WTC11 (cell line): ENCODE results near the gene MCCC2.
"Not testable (repeated sequence)": the region's sequence is repeated elsewhere in the genome, so short reads cannot be mapped to it uniquely, and the experiment has no call there.

Experiments used
- ATF3 ChIP-seq: sonication (generic); formaldehyde crosslinking; conservative IDR thresholded peaks from 2 replicates; pipeline ENCODE4 v1.8.1; 2022; ENCODE audit warnings: mild to moderate bottlenecking, missing genetic modification reagents
- CTCF ChIP-seq: fragments of 200-600 bp; IDR thresholded peaks from 2 replicates; pipeline ENCODE4 v1.8.0; 2022; ENCODE audit warnings: antibody characterized with exemption
- ETV6 ChIP-seq: sonication (generic); formaldehyde crosslinking; IDR thresholded peaks from 2 replicates; pipeline ENCODE4 v1.8.1; 2022; ENCODE audit warnings: mild to moderate bottlenecking, missing genetic modification reagents
- JUN ChIP-seq: sonication (generic); formaldehyde crosslinking; IDR thresholded peaks from 2 replicates; pipeline ENCODE4 v1.8.0; 2023; ENCODE audit warnings: mild to moderate bottlenecking, missing genetic modification reagents
- MLX ChIP-seq: sonication (generic); formaldehyde crosslinking; IDR thresholded peaks from 2 replicates; pipeline ENCODE4 v1.8.1; 2023; ENCODE audit warnings: mild to moderate bottlenecking, missing genetic modification reagents, moderate library complexity
- NFATC4 ChIP-seq: fragments of 250-450 bp; sonication (Bioruptor Pico); IDR thresholded peaks from 2 replicates; pipeline ENCODE4 v1.9.0; 2021; ENCODE audit warnings: mild to moderate bottlenecking
- NFE2L1 ChIP-seq: sonication (generic); formaldehyde crosslinking; IDR thresholded peaks from 2 replicates; pipeline ENCODE4 v1.8.1; 2023; ENCODE audit warnings: missing genetic modification reagents
- PREB ChIP-seq: sonication (generic); formaldehyde crosslinking; IDR thresholded peaks from 2 replicates; pipeline ENCODE4 v1.8.1; 2022; ENCODE audit warnings: mild to moderate bottlenecking, missing genetic modification reagents, moderate library complexity, borderline replicate concordance
- TEAD4 ChIP-seq: sonication (generic); formaldehyde crosslinking; IDR thresholded peaks from 2 replicates; pipeline ENCODE4 v1.8.0; 2022; ENCODE audit warnings: mild to moderate bottlenecking, missing genetic modification reagents
- ZNF425 ChIP-seq: fragments of 250-450 bp; sonication (Bioruptor Pico); conservative IDR thresholded peaks from 2 replicates; pipeline ENCODE4 v1.9.0; 2021; ENCODE audit warnings: mild to moderate bottlenecking

GRCh38 chr5:71577839-71578238 lies 9.3 kb upstream of the MCCC2 start:
- not testable (repeated sequence) for TF ChIP-seq CTCF; ZNF425 (CRISPR knock-in tag); ATF3 (CRISPR knock-in tag); PREB (CRISPR knock-in tag); TEAD4 (CRISPR knock-in tag); MLX; JUN; NFATC4 (CRISPR knock-in tag); NFE2L1 (CRISPR knock-in tag); ETV6 (CRISPR knock-in tag)
